ENCODE data around the gene RNF167.

Gene RNF167

GRCh38 chr17:4986951-4987766 lies 47.1 kb downstream of the RNF167 start, which contains the start of gene CAMTA2:
Gene CAMTA2 (minus strand): TSS chr17:4987675. CDS start chr17:4986222, 1,453 bp downstream.
- DNase-seq: peak; percentile 91

- no peak for DNase-seq
Observed at GRCh38 chr17:4987767-4988567, 47.9 kb downstream of the RNF167 start.

- DNase-seq: no peak
Observed at GRCh38 chr17:4994081-4994595, 54.1 kb downstream of the RNF167 start.
